Measurements from ENCODE around the gene AFAP1L1. TPM values are rescaled to one million over a fixed set of nuclear protein-coding genes. Genes with fewer than 3 reads are reported as not detected.

Gene AFAP1L1
- total RNA-seq, 1 donor, result 1.1 TPM

- peaks cover 7% of the 10 kb centered on the region for H3K27me3 ChIP-seq (ENCODE audit: insufficient read depth, low read length)
- no peak for DNase-seq (ENCODE audit: insufficient read length, low spot score, missing footprints)
- no peaks in the 10 kb centered on the region for H3K4me1 ChIP-seq (ENCODE audit: insufficient read depth, low read length)
- no peaks in the 10 kb centered on the region for H3K79me2 ChIP-seq (ENCODE audit: insufficient read depth, low read length)
- H3K4me2 ChIP-seq (ENCODE audit: insufficient read depth, low read length), result no peak overlapping the region
- no peaks in the 10 kb centered on the region for H4K20me1 ChIP-seq (ENCODE audit: insufficient read depth, low read length)
- H3K9me3 ChIP-seq (ENCODE audit: low read depth, low read length), result no peaks in the 10 kb centered on the region
- no peak for TF ChIP-seq CTCF (IDR thresholded peaks at IDR 0.05; ENCODE audit: extremely low read depth, low read depth, low read length)
- no peak overlapping the region for H3K4me3 ChIP-seq (ENCODE audit: insufficient read depth, low read length)
- no peak overlapping the region for H2AFZ ChIP-seq (ENCODE audit: low read length)
- no peak overlapping the region for H3K27ac ChIP-seq (ENCODE audit: low read depth, low read length)
- H3K36me3 ChIP-seq (ENCODE audit: insufficient read depth, low read length), result no peaks in the 10 kb centered on the region
Measured at GRCh38 chr5:149282966-149283332, 11.3 kb downstream of the AFAP1L1 start.

DNA sequence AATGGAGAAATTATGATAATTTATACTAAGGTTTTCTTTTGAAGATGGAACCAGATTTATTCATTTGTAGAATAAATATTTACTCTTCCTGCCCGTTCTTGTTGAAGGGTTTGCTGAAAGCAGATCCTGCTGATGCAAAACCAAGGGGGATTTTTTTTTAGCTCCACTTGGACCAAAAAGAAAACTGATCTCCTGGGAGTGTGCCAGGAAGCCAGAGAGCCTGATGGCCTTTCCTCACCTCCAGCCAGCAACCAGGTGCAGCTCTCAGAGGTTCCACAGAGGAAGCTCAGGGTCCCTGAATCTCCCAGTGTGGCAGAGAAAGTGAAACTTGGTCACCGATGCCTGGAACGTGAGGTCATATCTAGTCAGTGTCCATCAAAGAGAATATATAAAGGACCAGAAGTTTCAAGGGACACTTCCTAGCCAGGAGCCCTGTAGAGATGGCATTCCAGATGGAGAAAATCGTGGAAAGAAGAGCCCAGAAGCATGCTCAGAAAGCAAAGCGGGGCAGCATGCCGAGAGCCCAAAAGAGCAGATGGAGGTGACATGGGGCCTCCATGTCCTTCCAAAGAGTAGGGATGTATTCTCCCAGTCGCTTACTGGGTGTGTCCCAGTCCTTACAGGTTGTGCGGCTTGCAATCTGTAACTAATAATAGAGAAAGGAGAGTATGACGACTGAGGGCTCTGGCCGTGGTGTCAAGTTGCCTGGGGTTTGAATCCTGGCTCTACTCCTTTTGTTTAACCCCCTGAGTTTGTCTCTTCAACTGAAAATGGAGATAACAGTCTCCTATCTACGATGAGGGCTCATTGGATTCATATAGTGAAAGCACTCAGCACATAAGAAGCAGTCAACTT lies 12.2 kb downstream of the AFAP1L1 start:
- Histone ChIP-seq H3K79me2 (ENCODE audit: insufficient read depth, low read length) (no peaks in the 10 kb centered on the region), H3K9me3 (ENCODE audit: low read depth, low read length) (no peaks in the 10 kb centered on the region), H2AFZ (ENCODE audit: low read length) (peak overlapping the region; percentile 54), H3K36me3 (ENCODE audit: insufficient read depth, low read length) (no peaks in the 10 kb centered on the region), H3K27ac (ENCODE audit: low read depth, low read length) (no peak overlapping the region), H3K4me1 (ENCODE audit: insufficient read depth, low read length) (no peaks in the 10 kb centered on the region), H3K27me3 (ENCODE audit: insufficient read depth, low read length) (peaks cover 7% of the 10 kb centered on the region), H3K4me2 (ENCODE audit: insufficient read depth, low read length) (peak overlapping the region; percentile 62), H3K4me3 (ENCODE audit: insufficient read depth, low read length) (no peak overlapping the region), H4K20me1 (ENCODE audit: insufficient read depth, low read length) (no peaks in the 10 kb centered on the region)
- TF ChIP-seq CTCF (IDR thresholded peaks at IDR 0.05; ENCODE audit: extremely low read depth, low read depth, low read length), result no peak
- no peak for DNase-seq (ENCODE audit: insufficient read length, low spot score, missing footprints)

DNA sequence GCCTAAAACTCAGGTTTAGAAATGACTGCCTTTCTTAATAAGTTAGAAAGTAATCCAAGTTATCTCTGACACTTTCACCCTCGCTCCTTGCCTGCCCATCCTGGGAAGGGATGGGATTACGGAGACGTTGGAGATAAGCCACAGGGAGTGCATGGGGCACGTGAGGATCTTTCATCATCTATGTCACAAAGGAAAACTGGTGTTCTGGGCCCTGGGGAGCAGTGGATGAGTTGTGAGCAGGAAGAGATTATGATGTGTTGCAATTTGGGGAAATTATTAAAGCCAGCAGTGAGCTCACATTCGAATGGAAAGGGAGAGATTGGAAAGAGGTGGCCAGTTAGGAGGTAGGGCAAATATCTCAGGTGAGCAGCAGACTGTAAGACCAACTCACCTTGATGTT lies 12.8 kb downstream of the AFAP1L1 start:
- DNase-seq (ENCODE audit: insufficient read length, low spot score, missing footprints), result no peak
- Histone ChIP-seq H3K36me3 (ENCODE audit: insufficient read depth, low read length) (no peaks in the 10 kb centered on the region), H3K4me1 (ENCODE audit: insufficient read depth, low read length) (no peaks in the 10 kb centered on the region), H4K20me1 (ENCODE audit: insufficient read depth, low read length) (no peaks in the 10 kb centered on the region), H3K4me2 (ENCODE audit: insufficient read depth, low read length) (peak overlapping the region; percentile 62), H2AFZ (ENCODE audit: low read length) (peak overlapping the region; percentile 54), H3K27me3 (ENCODE audit: insufficient read depth, low read length) (peaks cover 7% of the 10 kb centered on the region), H3K79me2 (ENCODE audit: insufficient read depth, low read length) (no peaks in the 10 kb centered on the region), H3K27ac (ENCODE audit: low read depth, low read length) (no peak overlapping the region), H3K4me3 (ENCODE audit: insufficient read depth, low read length) (no peak overlapping the region), H3K9me3 (ENCODE audit: low read depth, low read length) (no peaks in the 10 kb centered on the region)
- no peak for TF ChIP-seq CTCF (IDR thresholded peaks at IDR 0.05; ENCODE audit: extremely low read depth, low read depth, low read length)

DNA sequence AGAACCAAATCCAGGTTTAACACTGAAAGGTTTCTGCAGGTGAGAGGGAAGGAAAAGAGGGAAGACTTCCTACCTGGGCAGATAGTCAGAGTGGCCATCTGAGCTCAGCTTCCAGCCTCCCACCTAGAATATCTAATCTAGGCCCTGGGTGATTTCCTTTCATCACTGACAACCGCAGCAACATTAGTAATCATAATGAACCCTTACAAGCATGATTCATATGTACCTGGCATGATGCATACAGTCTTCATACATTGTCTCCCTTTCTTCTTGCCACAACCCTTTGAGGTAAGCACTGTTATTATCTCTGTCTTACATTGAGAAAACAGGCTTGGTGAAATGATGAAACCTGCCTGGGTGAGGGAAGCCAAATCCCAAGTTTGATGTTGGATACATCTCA lies 13.5 kb downstream of the AFAP1L1 start:
- no peaks in the 10 kb centered on the region for H3K79me2 ChIP-seq (ENCODE audit: insufficient read depth, low read length)
- no peak overlapping the region for H3K4me3 ChIP-seq (ENCODE audit: insufficient read depth, low read length)
- no peak overlapping the region for H3K4me2 ChIP-seq (ENCODE audit: insufficient read depth, low read length)
- no peaks in the 10 kb centered on the region for H4K20me1 ChIP-seq (ENCODE audit: insufficient read depth, low read length)
- no peak for TF ChIP-seq CTCF (IDR thresholded peaks at IDR 0.05; ENCODE audit: extremely low read depth, low read depth, low read length)
- no peaks in the 10 kb centered on the region for H3K9me3 ChIP-seq (ENCODE audit: low read depth, low read length)
- no peaks in the 10 kb centered on the region for H3K36me3 ChIP-seq (ENCODE audit: insufficient read depth, low read length)
- H3K27me3 ChIP-seq (ENCODE audit: insufficient read depth, low read length), result peaks cover 3% of the 10 kb centered on the region
- no peak overlapping the region for H2AFZ ChIP-seq (ENCODE audit: low read length)
- DNase-seq (ENCODE audit: insufficient read length, low spot score, missing footprints), result no peak
- no peaks in the 10 kb centered on the region for H3K4me1 ChIP-seq (ENCODE audit: insufficient read depth, low read length)
- no peak overlapping the region for H3K27ac ChIP-seq (ENCODE audit: low read depth, low read length)
